OCI-LY7 (cell line): ENCODE results near the gene HHEX. TPM values are rescaled to one million over a fixed set of nuclear protein-coding genes. Genes with fewer than 3 reads are reported as not detected.

Source experiments
- BruUV-seq: library from RNA; stranded (reverse); fragments of 400-500 nt; replicated peaks from 2 replicates; lab custom pipeline; 2021; lab: Mats Ljungman, UMichigan
- CTCF ChIA-PET: fragments of 300-600 bp; sonication (Branson Sonifier 250); formaldehyde crosslinking; loops from one replicate; lab custom pipeline; 2022; ENCODE audit warnings: antibody characterized with exemption; ENCODE audit not compliant: unreplicated experiment; lab: Charles Lee
- POLR2A ChIA-PET: fragments of 300-600 bp; sonication (Branson Sonifier 250); formaldehyde crosslinking; loops from one replicate; lab custom pipeline; 2022; ENCODE audit warnings: antibody characterized with exemption; lab: Charles Lee
- DNase-seq: peaks from one replicate; pipeline ENCODE4 v3.0.0-alpha.2; 2015; ENCODE audit warnings: low spot score
- H2AFZ ChIP-seq: fragments of 200-600 bp; sonication (generic), shearing (Covaris generic); 2 replicates; pipeline ENCODE4 v1.6.1; 2014; ENCODE audit warnings: mild to moderate bottlenecking, antibody characterized with exemption, low read length, moderate library complexity
- H3K27ac ChIP-seq: fragments of 200-600 bp; sonication (generic); 2 replicates; pipeline ENCODE4 v1.5.1; 2014; ENCODE audit warnings: mixed run types, low read depth, mild to moderate bottlenecking, moderate library complexity, low read length, inconsistent platforms; ENCODE audit not compliant: poor library complexity, severe bottlenecking
- H3K36me3 ChIP-seq: fragments of 200-600 bp; sonication (generic); 2 replicates; pipeline ENCODE4 v1.6.1; 2014; ENCODE audit warnings: mild to moderate bottlenecking, antibody characterized with exemption, low read length, moderate library complexity, mixed read lengths; ENCODE audit not compliant: insufficient read depth
- H3K4me1 ChIP-seq: fragments of 200-600 bp; sonication (generic); 2 replicates; pipeline ENCODE4 v1.5.1; 2014; ENCODE audit warnings: mild to moderate bottlenecking, low read length; ENCODE audit not compliant: insufficient read depth, poor library complexity, severe bottlenecking
- H3K4me2 ChIP-seq: fragments of 200-600 bp; sonication (generic); 2 replicates; pipeline ENCODE4 v1.6.1; 2014; ENCODE audit warnings: mild to moderate bottlenecking, low read length
- H3K4me3 ChIP-seq: fragments of 200-600 bp; sonication (generic); 2 replicates; pipeline ENCODE4 v1.5.1; 2014; ENCODE audit warnings: mild to moderate bottlenecking, low read depth, low read length; ENCODE audit not compliant: poor library complexity, severe bottlenecking
- H3K79me2 ChIP-seq: fragments of 200-600 bp; sonication (generic); 2 replicates; pipeline ENCODE4 v1.6.1; 2016; ENCODE audit warnings: low read depth, mild to moderate bottlenecking, low read length, moderate library complexity, mixed read lengths; ENCODE audit not compliant: insufficient read depth
- H3K9me2 ChIP-seq: fragments of 200-600 bp; sonication (generic); 2 replicates; pipeline ENCODE4 v1.6.1; 2016; ENCODE audit warnings: mild to moderate bottlenecking, low read length, mixed read lengths; ENCODE audit not compliant: insufficient read depth
- H3K9me3 ChIP-seq: fragments of 200-600 bp; sonication (generic); 2 replicates; pipeline ENCODE4 v1.6.1; 2014; ENCODE audit warnings: mild to moderate bottlenecking, mixed run types, low read length, mixed read lengths
- H4K20me1 ChIP-seq: fragments of 200-600 bp; sonication (generic); 2 replicates; pipeline ENCODE4 v1.6.1; 2014; ENCODE audit warnings: mild to moderate bottlenecking, antibody characterized with exemption, low read length, moderate library complexity, mixed read lengths; ENCODE audit not compliant: insufficient read depth
- EZH2phosphoT487 ChIP-seq: fragments of 200-600 bp; sonication (generic); IDR thresholded peaks from 2 replicates; pipeline ENCODE4 v1.6.1; 2018; ENCODE audit warnings: low read depth, borderline replicate concordance, mild to moderate bottlenecking, mixed run types, antibody characterized with exemption, low read length, moderate library complexity, mixed read lengths
- intact Hi-C: fragments of 100-400 bp; cut with micrococcal nuclease; formaldehyde crosslinking; loops from one replicate; pipeline ENCODE4 v1.10.0; 2022; ENCODE audit not compliant: unreplicated experiment
- total RNA-seq, 2 experiments: library from RNA; depleted of rRNA in 1 of 2; stranded (reverse); fragments of >200 nt in 1 of 2; shearing (Covaris generic) in 1 of 2; gene quantifications; 2 replicates each; pipeline ENCODE4 v1.2.3, GENCODE V29; 2014 to 2022
- TF ChIP-seq, protein P1 (sequence below): fragments of 200-600 bp; sonication (generic); conservative IDR thresholded peaks from 2 replicates; pipeline ENCODE4 v1.5.1; 2014; ENCODE audit warnings: mild to moderate bottlenecking, antibody characterized with exemption, low read length, moderate library complexity, mixed read lengths

The HHEX gene
- total RNA-seq, 2 experiments from 2014 or later: 1.6 to 2.8 TPM

DNA sequence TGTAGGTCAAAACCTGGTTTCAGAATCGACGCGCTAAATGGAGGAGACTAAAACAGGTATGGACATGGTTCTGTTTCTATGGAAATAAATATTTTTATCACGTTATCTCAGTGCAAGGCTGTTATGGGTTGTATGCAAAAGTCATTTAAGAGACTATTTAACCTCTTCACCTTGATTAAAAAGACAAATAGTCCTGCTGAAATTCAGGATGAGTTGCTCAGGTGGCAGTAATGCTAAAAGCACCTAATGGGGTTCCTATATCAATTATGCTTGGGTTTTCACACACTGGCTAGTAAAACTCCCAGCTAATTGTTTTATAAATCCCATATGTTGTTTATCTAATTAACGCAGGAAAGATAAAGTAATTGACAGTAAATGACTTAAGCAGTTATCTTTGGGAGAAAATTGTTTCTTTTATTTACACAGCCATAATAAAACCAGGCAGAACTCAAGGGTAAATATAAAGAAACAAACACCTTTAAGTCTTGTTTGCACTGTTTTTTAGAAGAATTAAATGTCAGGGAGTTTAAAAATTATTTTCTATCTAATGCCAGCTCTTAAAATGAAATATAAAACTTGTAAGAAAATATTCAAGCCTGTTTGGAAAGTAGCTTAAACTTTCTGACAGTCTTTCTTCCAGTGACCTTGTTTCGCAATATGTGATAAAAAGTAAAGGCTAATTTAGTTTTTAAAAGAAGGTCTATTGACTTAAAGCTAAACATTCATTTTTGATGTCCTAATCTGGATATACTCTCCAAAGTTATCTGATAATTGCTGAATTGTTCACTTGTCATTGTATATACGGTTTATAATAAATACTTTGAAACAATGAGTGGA, 3.2 kb downstream of the HHEX start:
- H3K27ac ChIP-seq: no peak overlapping the region
- BruUV-seq: no TSS peak
- H4K20me1 ChIP-seq: no peaks in the 10 kb centered on the region
- H3K9me3 ChIP-seq: no peaks in the 10 kb centered on the region
- DNase-seq: no peak
- no peaks in the 10 kb centered on the region for H3K9me2 ChIP-seq
- H3K4me3 ChIP-seq: no peak overlapping the region
- POLR2A ChIA-PET: interaction anchor here (0.8 to 1.4 kb wide), 5 partner anchors 12 to 64 kb away, joined by 3 to 4 read pairs (median 3); no protein-coding TSS in a partner anchor
- CTCF ChIA-PET: no interaction called here
- H3K79me2 ChIP-seq: no peaks in the 10 kb centered on the region
- H3K36me3 ChIP-seq: no peaks in the 10 kb centered on the region
- intact Hi-C loops: no loop called here
- H2AFZ ChIP-seq: no peak overlapping the region
- TF ChIP-seq EZH2phosphoT487: peak; percentile 58; the same call in 1 of the 2 replicates
- TF ChIP-seq, protein P1, sequence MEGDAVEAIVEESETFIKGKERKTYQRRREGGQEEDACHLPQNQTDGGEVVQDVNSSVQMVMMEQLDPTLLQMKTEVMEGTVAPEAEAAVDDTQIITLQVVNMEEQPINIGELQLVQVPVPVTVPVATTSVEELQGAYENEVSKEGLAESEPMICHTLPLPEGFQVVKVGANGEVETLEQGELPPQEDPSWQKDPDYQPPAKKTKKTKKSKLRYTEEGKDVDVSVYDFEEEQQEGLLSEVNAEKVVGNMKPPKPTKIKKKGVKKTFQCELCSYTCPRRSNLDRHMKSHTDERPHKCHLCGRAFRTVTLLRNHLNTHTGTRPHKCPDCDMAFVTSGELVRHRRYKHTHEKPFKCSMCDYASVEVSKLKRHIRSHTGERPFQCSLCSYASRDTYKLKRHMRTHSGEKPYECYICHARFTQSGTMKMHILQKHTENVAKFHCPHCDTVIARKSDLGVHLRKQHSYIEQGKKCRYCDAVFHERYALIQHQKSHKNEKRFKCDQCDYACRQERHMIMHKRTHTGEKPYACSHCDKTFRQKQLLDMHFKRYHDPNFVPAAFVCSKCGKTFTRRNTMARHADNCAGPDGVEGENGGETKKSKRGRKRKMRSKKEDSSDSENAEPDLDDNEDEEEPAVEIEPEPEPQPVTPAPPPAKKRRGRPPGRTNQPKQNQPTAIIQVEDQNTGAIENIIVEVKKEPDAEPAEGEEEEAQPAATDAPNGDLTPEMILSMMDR: no peak
- H3K4me2 ChIP-seq: no peak overlapping the region
- H3K4me1 ChIP-seq: peaks cover 35% of the 10 kb centered on the region

DNA sequence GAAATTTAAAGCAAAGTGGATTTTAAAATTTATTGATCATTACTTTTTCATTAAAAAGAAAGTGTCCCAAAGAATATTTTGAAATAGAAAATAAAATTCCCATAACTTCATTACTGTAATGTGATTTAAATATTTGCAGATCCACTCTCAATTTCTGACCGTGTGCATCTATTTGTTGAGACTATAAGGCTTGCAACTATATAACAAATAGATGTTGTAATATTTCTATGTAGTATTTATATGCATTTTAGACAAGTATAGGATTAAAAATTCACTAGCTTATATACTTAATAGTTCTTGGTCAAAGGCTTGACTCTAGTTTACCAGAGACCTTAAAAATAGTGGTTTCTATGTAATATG, 3.8 kb downstream of the HHEX start:
- CTCF ChIA-PET: no interaction called here

More for the DNA sequence above, 3.8 kb downstream of the HHEX start:
- Histone ChIP-seq H3K9me2 (no peaks in the 10 kb centered on the region), H3K4me3 (no peak overlapping the region), H3K9me3 (no peaks in the 10 kb centered on the region), H3K4me2 (no peak overlapping the region), H4K20me1 (no peaks in the 10 kb centered on the region), H3K4me1 (peaks cover 39% of the 10 kb centered on the region), H2AFZ (no peak overlapping the region), H3K36me3 (no peaks in the 10 kb centered on the region), H3K79me2 (no peaks in the 10 kb centered on the region), H3K27ac (no peak overlapping the region)
- intact Hi-C loops: no loop called here
- POLR2A ChIA-PET: interaction anchor here (0.7 to 1.4 kb wide), 4 partner anchors 30 to 50 kb away, joined by 3 to 4 read pairs (median 3); no protein-coding TSS in a partner anchor
- DNase-seq: no peak
- no peak for TF ChIP-seq EZH2phosphoT487
- TF ChIP-seq, protein P1: no peak
- BruUV-seq: no TSS peak
